HG03175 (cell line): ENCODE data around the gene ZNF185.

Experiments
- ATAC-seq: cut with Tn5 transposase; IDR thresholded peaks from one replicate; pipeline ENCODE4 v1.9.1; 2021; ENCODE audit warnings: mild to moderate bottlenecking, moderate library complexity; ENCODE audit not compliant: unreplicated experiment

Gene ZNF185

GRCh38 chrX:152895121-152895520 lies 2.7 kb upstream of the ZNF185 start:
- ATAC-seq, result no peak

DNA sequence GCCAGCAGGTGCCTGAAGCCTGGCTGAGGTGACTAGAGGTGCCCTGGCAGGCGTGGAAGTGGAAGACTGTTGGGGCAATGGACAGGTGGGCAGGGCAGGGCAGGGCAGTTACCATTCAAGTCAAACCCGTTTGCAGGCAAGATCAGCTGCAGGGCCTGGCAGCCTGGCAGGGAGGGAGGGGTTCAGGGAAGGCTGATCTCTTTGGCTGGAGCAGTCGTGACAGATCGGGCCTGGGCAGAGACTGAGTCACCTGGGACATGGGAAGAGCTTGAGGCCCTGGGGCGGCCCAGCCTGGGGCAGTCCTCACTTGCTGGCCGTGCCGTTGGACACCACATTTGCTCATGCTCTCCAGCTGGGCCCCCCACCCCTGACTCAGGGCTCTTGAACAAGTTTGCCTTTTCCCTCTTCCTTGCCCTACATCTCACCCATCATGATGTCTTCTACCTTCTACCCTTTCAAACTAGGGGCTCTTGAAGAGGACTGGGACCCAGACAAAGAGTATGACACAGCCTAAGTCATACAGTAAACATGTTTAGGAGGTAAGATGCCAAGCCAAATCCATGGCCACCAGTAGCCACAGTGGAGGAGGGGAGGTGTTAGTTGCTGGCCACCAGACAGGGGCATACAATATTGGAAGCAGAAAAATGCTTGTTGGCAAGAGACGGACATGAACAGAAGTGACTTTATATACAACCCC lies 2.0 kb upstream of the ZNF185 start:
- ATAC-seq, result no peak

DNA sequence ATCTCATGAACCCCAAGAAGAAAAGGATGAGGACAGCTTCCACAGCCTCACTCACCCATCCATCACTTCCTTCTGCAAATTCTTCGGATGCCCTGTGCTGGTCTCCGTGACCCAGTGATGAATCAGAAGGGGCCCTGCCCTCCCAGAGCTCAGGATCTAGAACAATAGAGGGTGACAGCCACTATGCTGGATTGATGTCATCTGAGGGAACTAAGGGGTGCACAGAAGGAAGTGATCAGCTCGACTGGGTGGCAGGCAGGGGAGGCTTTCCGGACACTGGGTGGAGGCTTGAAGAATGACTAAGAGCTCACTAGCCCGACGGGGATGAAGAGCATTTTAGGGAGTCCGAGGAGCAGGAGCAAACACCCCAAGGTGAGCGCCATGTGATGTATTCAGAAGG lies 1.4 kb upstream of the ZNF185 start:
- no peak for ATAC-seq

DNA sequence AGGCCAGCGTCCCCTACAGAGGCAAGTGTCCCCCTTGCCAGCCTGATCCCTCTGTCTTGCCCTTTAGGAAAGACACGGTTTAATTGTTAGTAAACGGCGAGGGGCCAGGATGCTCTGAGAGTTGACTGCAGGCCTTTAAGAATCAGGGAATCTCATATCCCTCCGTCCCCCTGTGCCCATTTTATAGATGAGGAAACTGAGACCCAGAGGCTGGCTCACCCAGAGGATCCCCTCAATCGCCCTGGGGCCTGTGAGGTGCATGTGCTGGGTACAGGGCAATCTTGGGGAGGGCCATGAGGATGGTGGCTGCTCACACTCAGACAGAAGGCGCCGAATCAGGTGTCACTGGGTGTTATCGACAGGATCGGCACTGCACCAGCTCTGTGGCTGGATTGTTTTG lies 575 bp downstream of the ZNF185 start:
- ATAC-seq, result no peak

GRCh38 chrX:152899111-152899873 lies 1.4 kb downstream of the ZNF185 start:
- ATAC-seq, result no peak

DNA sequence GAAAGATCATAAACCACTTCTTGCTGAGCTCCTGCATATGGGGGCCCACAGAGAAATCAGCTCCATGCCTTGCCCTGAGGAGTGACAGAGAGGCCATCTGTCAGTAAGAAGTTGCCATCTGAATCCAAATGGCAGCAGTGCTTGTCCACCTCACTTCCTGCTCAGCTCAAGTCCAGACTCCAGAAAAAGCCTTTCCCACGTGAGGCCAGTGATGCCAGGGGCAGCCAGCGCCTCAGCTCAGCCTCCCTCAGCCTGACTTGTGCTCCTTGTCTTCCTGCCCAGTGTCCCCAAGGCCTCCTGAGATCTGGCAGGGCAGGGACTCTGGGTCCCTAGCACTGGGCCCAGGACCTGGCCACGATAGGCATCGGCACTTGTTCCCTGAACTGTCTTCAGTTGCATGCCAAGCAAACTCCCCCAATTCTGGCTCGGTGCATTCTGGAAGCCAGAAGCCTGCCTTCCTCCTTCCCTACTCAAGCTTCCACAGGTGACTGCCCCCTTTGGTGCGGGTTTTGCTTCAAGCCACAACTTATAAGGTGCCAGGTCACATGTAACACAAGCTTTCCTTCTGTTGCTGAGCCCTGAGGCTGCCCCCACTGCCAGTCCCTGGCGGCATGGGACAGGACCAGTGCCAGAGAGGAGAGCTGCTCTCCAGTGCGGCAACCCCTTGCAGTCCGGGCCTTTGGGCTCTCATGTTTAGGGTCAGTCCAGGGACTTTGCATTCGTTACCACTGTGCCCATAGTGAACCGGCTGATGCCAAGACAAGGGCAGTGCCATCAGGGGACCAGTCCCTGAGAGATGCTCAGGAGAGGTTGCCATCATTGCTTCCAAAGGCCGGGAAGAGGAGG lies 2.2 kb downstream of the ZNF185 start:
- ATAC-seq, result no peak

DNA sequence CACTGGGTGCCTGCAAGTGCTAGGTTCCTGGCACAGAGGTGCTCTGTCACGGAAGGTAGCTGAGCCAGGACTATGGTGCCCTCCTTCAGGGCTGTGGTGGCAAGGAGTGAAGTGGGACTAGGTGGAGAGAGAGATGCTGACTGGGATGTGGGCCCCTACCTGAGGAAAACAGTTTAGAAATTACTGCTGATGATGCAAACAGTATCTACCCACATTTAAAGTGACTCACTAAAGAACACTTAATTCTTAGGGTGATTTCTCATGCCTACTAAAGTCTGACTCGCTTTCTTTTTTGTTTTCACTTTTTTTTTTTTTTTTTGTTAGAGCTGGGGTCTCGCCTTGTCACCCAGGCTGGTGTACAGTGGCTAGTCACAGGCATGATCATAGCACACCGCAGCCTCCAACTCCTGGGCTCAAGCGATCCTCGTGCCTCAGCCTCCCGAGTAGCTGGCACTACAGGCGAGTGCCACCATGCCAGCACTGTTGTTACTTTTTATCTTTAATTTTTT lies 3.1 kb downstream of the ZNF185 start:
- ATAC-seq, result no peak

- no peak for ATAC-seq
Measured at GRCh38 chrX:152901816-152902501, 4.1 kb downstream of the ZNF185 start.

GRCh38 chrX:152902502-152902820 lies 4.6 kb downstream of the ZNF185 start:
- ATAC-seq, result no peak

- ATAC-seq, result no peak
Measured at GRCh38 chrX:152903589-152903988, 5.7 kb downstream of the ZNF185 start.

DNA sequence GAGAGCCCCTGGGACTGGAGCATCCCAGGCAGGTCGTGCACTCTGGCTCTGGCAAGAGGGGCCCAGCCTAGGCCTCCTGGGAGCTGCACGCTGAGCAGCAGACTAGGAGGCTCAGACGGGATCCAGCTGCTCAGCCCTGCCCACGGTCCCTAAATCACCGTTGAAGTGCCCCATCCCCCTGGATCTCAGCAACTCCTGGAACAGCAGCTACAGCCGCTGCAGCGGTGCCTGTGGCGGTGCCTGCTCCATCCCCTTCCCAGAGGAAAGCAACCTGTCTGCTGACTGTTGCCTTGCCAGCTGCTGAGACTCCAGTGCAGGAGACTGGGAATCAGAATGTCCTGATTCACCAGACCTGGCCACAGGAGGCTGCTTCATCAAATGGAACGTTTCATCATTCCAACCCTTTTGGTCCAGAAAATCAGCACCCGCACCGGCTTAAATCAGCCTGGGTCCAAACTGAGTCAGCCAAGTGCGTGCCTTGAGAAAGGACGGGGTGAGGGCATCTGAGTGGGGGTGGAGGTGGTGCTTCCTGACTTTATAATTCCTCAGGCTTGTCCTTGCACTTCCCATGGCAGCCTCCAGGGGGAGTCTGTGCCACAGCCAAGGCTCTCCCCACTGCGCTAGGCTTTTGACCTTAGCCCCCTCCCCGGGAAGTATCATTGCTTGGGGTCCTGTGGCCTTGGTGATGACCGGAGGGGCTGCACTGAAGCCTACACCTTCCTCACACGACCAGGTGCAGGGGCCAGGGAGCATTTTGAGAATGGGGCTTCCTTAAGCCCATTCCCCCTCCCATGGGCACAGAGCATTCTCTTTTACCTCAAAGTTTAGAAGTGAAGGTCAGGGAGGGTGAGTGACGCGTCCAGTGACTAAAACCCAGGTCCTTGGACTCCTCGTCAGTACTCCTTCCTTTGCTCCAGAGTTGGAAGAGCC lies 6.5 kb downstream of the ZNF185 start:
- ATAC-seq, result no peak

- no peak for ATAC-seq
Measured at GRCh38 chrX:152905081-152905420, 7.2 kb downstream of the ZNF185 start.

GRCh38 chrX:152907084-152907651 lies 9.3 kb downstream of the ZNF185 start:
- ATAC-seq, result no peak

- ATAC-seq, result no peak
Measured at GRCh38 chrX:152908486-152908885, 10.6 kb downstream of the ZNF185 start.

GRCh38 chrX:152910018-152910417 lies 12.2 kb downstream of the ZNF185 start:
- peak; percentile 71 for ATAC-seq

DNA sequence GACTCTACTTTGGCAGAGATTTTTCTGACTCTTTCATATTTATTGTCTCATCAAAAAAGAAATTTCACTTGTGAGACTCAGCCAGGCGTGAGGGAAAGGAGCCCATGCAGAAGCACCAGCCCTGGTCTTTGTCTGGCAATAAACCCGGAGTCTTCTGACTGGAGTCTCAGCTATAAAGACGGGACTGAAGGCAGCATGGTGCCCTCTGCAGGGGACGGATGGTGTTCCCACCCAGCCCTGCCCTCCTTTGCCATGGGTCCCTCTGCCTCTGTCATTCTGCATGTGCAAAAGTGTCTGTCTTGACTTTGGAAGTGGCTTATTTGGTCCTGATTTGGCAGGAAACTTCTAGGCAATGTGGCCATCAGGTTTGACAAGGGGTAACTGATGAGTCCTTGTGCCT lies 14.2 kb downstream of the ZNF185 start:
- ATAC-seq, result no peak

DNA sequence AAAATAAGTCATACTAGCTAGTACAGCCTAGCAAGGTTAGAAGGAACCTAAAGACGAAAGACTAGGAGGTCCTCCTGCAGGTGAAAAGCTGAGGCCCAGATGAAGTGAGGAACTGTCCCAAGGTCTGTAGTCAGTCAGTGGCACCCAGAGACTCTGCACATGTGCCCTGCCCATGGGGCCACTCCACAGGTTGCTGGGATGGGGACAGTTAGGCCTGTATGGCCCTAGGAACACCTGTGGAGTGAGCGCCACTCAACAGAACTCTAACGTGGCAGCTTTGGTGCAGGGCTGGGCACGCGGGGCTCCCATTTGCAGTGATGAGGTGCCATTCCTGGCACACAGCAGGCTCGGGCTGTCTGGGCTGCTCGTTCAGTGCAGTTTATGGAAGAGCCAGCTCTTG lies 14.8 kb downstream of the ZNF185 start:
- ATAC-seq, result no peak

- no peak for ATAC-seq
Measured at GRCh38 chrX:152913346-152913745, 15.5 kb downstream of the ZNF185 start.

GRCh38 chrX:152913910-152914309 lies 16.0 kb downstream of the ZNF185 start:
- no peak for ATAC-seq
